ENCODE measurements around the gene SLC27A2.

DNA sequence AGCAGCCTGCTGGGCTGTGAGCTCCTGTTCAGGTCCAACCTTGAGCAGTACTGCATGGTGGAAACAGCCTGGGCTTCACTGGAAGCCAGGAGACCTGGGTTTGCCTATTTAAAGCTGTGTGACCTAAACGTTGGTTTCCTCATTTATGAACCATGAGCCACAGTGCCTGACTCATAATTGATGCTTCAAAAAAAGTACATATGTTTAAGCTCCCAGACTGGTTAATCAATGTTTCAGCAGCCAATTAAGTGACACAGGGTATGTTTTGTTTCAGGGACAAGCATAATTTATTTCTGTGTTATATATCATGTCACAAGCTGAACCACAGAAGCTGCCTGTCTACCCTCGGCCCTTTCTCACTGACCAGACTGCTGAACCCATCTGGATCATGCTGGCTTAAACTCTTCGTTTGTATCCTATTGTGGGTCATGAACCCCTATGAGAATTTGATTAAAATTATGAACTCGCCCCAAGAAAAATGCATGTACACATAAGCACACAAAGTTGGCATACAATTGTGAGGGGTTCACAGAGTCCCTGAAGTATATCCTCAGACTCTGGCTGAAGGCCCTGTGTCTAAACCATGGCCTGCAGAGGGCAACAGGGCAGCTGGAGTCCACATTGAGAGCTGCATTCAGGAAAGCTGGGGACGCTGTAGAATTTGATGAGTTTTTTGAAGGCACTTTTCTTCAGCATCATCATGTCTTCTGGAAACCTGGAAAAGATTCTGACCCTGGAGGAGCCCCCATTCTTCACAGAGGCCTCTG is 59.9 kb downstream of the SLC27A2 start:
- TF ChIP-seq, protein P1, sequence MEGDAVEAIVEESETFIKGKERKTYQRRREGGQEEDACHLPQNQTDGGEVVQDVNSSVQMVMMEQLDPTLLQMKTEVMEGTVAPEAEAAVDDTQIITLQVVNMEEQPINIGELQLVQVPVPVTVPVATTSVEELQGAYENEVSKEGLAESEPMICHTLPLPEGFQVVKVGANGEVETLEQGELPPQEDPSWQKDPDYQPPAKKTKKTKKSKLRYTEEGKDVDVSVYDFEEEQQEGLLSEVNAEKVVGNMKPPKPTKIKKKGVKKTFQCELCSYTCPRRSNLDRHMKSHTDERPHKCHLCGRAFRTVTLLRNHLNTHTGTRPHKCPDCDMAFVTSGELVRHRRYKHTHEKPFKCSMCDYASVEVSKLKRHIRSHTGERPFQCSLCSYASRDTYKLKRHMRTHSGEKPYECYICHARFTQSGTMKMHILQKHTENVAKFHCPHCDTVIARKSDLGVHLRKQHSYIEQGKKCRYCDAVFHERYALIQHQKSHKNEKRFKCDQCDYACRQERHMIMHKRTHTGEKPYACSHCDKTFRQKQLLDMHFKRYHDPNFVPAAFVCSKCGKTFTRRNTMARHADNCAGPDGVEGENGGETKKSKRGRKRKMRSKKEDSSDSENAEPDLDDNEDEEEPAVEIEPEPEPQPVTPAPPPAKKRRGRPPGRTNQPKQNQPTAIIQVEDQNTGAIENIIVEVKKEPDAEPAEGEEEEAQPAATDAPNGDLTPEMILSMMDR (IDR thresholded peaks at IDR 0.05), result no peak
- TF ChIP-seq POLR2A (IDR thresholded peaks at IDR 0.05), result no peak
